A673 (cell line): ENCODE measurements around the gene VANGL2. TPM values are rescaled to one million over a fixed set of nuclear protein-coding genes. Genes with fewer than 3 reads are reported as not detected.

Source experiments
- BruUV-seq: library from RNA; stranded (reverse); fragments of 400-500 nt; replicated peaks from 2 replicates; lab custom pipeline; 2021; lab: Mats Ljungman, UMichigan
- CTCF ChIA-PET: fragments of 300-600 bp; sonication (Branson Sonifier 250); formaldehyde crosslinking; loops from one replicate; lab custom pipeline; 2022; ENCODE audit warnings: antibody characterized with exemption; lab: Charles Lee
- POLR2A ChIA-PET: fragments of 300-600 bp; sonication (Branson Sonifier 250); formaldehyde crosslinking; loops from one replicate; lab custom pipeline; 2022; ENCODE audit warnings: antibody characterized with exemption; ENCODE audit not compliant: low non-redundant PET; lab: Charles Lee
- DNase-seq: peaks from one replicate; pipeline ENCODE4 v3.0.0-alpha.2; 2015; ENCODE audit warnings: low spot score
- H3K27ac ChIP-seq: fragments of 200-600 bp; sonication (generic); 2 replicates; pipeline ENCODE4 v1.5.1; 2016; ENCODE audit warnings: mixed run types, low read depth, mild to moderate bottlenecking, mixed read lengths, antibody characterized with exemption, low read length; ENCODE audit not compliant: poor library complexity, severe bottlenecking
- H3K27me3 ChIP-seq: fragments of 200-600 bp; sonication (generic); replicated peaks from 2 replicates; pipeline ENCODE4 v1.6.1; 2017; ENCODE audit warnings: mixed run types, low read depth, mild to moderate bottlenecking, mixed read lengths, antibody characterized with exemption, low read length; ENCODE audit not compliant: insufficient read depth, poor library complexity
- H3K36me3 ChIP-seq: fragments of 200-600 bp; sonication (generic); 2 replicates; pipeline ENCODE4 v1.6.1; 2016; ENCODE audit warnings: mixed run types, mild to moderate bottlenecking, mixed read lengths, antibody characterized with exemption, low read length; ENCODE audit not compliant: insufficient read depth, poor library complexity, severe bottlenecking
- H3K4me1 ChIP-seq: fragments of 200-600 bp; sonication (generic); 2 replicates; pipeline ENCODE4 v1.6.1; 2017; ENCODE audit warnings: mixed run types, mild to moderate bottlenecking, mixed read lengths, antibody characterized with exemption, low read length; ENCODE audit not compliant: insufficient read depth, poor library complexity, severe bottlenecking
- H3K4me3 ChIP-seq: fragments of 200-600 bp; sonication (generic); 2 replicates; pipeline ENCODE4 v1.5.1; 2016; ENCODE audit warnings: low read depth, mixed run types, mild to moderate bottlenecking, mixed read lengths, low read length; ENCODE audit not compliant: poor library complexity, severe bottlenecking
- H3K9me3 ChIP-seq: fragments of 200-600 bp; sonication (generic); 2 replicates; pipeline ENCODE4 v1.6.1; 2016; ENCODE audit warnings: mixed run types, low read depth, mild to moderate bottlenecking, mixed read lengths, antibody characterized with exemption, low read length; ENCODE audit not compliant: poor library complexity, severe bottlenecking
- CTCF ChIP-seq: fragments of 300-800, 200-600 bp; sonication (generic); conservative IDR thresholded peaks from 2 replicates; pipeline ENCODE4 v1.5.1; 2017; ENCODE audit warnings: low read depth, mild to moderate bottlenecking, antibody characterized with exemption, low read length, moderate library complexity, mixed read lengths
- EZH2 ChIP-seq: fragments of 200-600 bp; sonication (generic); IDR thresholded peaks from 2 replicates; pipeline ENCODE4 v1.6.1; 2017; ENCODE audit warnings: borderline replicate concordance, low read depth, mild to moderate bottlenecking, mixed read lengths, antibody characterized with exemption, low read length; ENCODE audit not compliant: poor library complexity, severe bottlenecking
- intact Hi-C: fragments of 100-400 bp; cut with micrococcal nuclease; formaldehyde crosslinking; loops from one replicate; pipeline ENCODE4 v1.10.0; 2022; ENCODE audit not compliant: unreplicated experiment
- total RNA-seq: library from RNA; stranded (reverse); gene quantifications from 2 replicates; pipeline ENCODE4 v1.2.3, GENCODE V29; 2021

VANGL2 gene
- total RNA-seq, 1 experiment from 2014 or later: 20.9 TPM

- no TSS peak for BruUV-seq
- H3K27ac ChIP-seq: no peak overlapping the region
- CTCF ChIA-PET: no interaction called here
Observed at GRCh38 chr1:160454371-160455152, 54.2 kb downstream of the VANGL2 start.

DNA sequence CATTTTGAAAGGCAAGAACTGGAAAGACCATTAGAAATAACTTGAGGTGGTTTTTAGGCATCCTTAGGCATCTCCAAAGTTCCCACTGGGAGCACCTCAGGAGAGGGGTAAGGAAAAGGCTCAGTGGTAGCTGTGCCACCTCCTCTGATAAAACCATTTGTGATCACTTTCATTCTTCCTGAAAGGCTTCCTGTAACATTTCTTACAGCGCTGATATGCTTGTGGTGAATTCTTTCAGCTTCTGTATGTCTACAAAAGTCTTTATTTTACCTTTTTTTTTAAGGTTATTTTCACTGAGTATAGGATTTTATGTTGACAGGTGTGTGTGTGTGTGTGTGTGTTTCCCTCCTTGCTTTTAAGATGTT, 54.8 kb downstream of the VANGL2 start:
- Histone ChIP-seq H3K27me3 (no peaks in the 10 kb centered on the region), H3K4me3 (no peak overlapping the region), H3K27ac (no peak overlapping the region), H3K9me3 (no peaks in the 10 kb centered on the region), H3K4me1 (no peaks in the 10 kb centered on the region), H3K36me3 (no peaks in the 10 kb centered on the region)
- POLR2A ChIA-PET: no interaction called here
- CTCF ChIA-PET: no interaction called here
- no peak for DNase-seq
- TF ChIP-seq EZH2 (no peak), CTCF (no peak)
- no TSS peak for BruUV-seq
- intact Hi-C loops: no loop called here

More at GRCh38 chr1:160454371-160455152, 54.2 kb downstream of the VANGL2 start:
- TF ChIP-seq CTCF: no peak
- no peak for TF ChIP-seq EZH2
- no peaks in the 10 kb centered on the region for H3K4me1 ChIP-seq
- no peaks in the 10 kb centered on the region for H3K9me3 ChIP-seq
- H3K27me3 ChIP-seq: no peaks in the 10 kb centered on the region
- POLR2A ChIA-PET: no interaction called here
- DNase-seq: no peak
- intact Hi-C loops: no loop called here
- no peaks in the 10 kb centered on the region for H3K36me3 ChIP-seq
- H3K4me3 ChIP-seq: no peak overlapping the region

GRCh38 chr1:160459056-160459455, 58.7 kb downstream of the VANGL2 start:
- POLR2A ChIA-PET: no interaction called here
- no peaks in the 10 kb centered on the region for H3K4me1 ChIP-seq
- intact Hi-C loops: no loop called here
- no peaks in the 10 kb centered on the region for H3K36me3 ChIP-seq
- no peak for TF ChIP-seq EZH2
- no peak for TF ChIP-seq CTCF
- H3K4me3 ChIP-seq: no peak overlapping the region
- H3K27ac ChIP-seq: no peak overlapping the region
- H3K9me3 ChIP-seq: no peaks in the 10 kb centered on the region
- H3K27me3 ChIP-seq: no peaks in the 10 kb centered on the region
- no TSS peak for BruUV-seq
- DNase-seq: no peak
- CTCF ChIA-PET: no interaction called here
